Trophoblast cell (in vitro differentiated cells and primary cell): Measurements from ENCODE around the gene ZNF547.

Experiments used
- DNase-seq, 2 donors: peaks; one replicate each; pipeline ENCODE4 v3.0.0-alpha.2; 2016
- H2AFZ ChIP-seq: 2 replicates; pipeline ENCODE4 v1.6.1; 2013; ENCODE audit warnings: low read length, moderate library complexity, mild to moderate bottlenecking; ENCODE audit not compliant: insufficient read depth, poor library complexity
- H2AK5ac ChIP-seq: 2 replicates; pipeline ENCODE4 v1.6.1; 2013; ENCODE audit warnings: mild to moderate bottlenecking, low read length
- H2BK120ac ChIP-seq: 2 replicates; pipeline ENCODE4 v1.6.1; 2013; ENCODE audit warnings: low read length, mild to moderate bottlenecking, moderate library complexity; ENCODE audit not compliant: insufficient read depth, poor library complexity
- H2BK12ac ChIP-seq: 2 replicates; pipeline ENCODE4 v1.6.1; 2013; ENCODE audit warnings: mild to moderate bottlenecking, low read length, moderate library complexity
- H2BK5ac ChIP-seq: 2 replicates; pipeline ENCODE4 v1.6.1; 2013; ENCODE audit warnings: low read length, low read depth, moderate library complexity, mild to moderate bottlenecking; ENCODE audit not compliant: poor library complexity
- H3K14ac ChIP-seq: 2 replicates; pipeline ENCODE4 v1.6.1; 2013; ENCODE audit warnings: mild to moderate bottlenecking, low read length
- H3K18ac ChIP-seq: 2 replicates; pipeline ENCODE4 v1.6.1; 2013; ENCODE audit warnings: mild to moderate bottlenecking, low read length
- H3K23ac ChIP-seq: 2 replicates; pipeline ENCODE4 v1.6.1; 2013; ENCODE audit warnings: low read length
- H3K27ac ChIP-seq: 2 replicates; pipeline ENCODE4 v1.5.1; 2013; ENCODE audit warnings: low read depth, mild to moderate bottlenecking, inconsistent platforms, low read length, moderate library complexity
- H3K27me3 ChIP-seq: 2 replicates; pipeline ENCODE4 v1.6.1; 2013; ENCODE audit warnings: inconsistent platforms, mild to moderate bottlenecking, low read length, moderate library complexity; ENCODE audit not compliant: insufficient read depth
- H3K36me3 ChIP-seq, 2 experiments: 1 replicate in 1 of 2; 2 replicates in 1 of 2; pipeline ENCODE4 v1.6.1; 2013; ENCODE audit warnings: low read length in 2 of 2, mild to moderate bottlenecking in 2 of 2, moderate library complexity in 1 of 2; ENCODE audit not compliant: insufficient read depth in 2 of 2, control insufficient read depth in 1 of 2
- H3K4ac ChIP-seq: 2 replicates; pipeline ENCODE4 v1.6.1; 2013; ENCODE audit warnings: low read depth, mild to moderate bottlenecking, low read length, moderate library complexity
- H3K4me1 ChIP-seq, 2 experiments: 1 replicate in 1 of 2; 2 replicates in 1 of 2; pipeline ENCODE4 v1.6.1; 2013; ENCODE audit warnings: low read length in 2 of 2, mild to moderate bottlenecking in 2 of 2, moderate library complexity in 1 of 2; ENCODE audit not compliant: insufficient read depth in 2 of 2, control insufficient read depth in 1 of 2
- H3K4me2 ChIP-seq: 2 replicates; pipeline ENCODE4 v1.6.1; 2013; ENCODE audit warnings: inconsistent platforms, mild to moderate bottlenecking, low read length, moderate library complexity
- H3K4me3 ChIP-seq: 2 replicates; pipeline ENCODE4 v1.5.1; 2013; ENCODE audit warnings: mild to moderate bottlenecking, low read depth, low read length, inconsistent platforms
- H3K79me1 ChIP-seq: one replicate; pipeline ENCODE4 v1.6.1; 2013; ENCODE audit warnings: low read length
- H3K79me2 ChIP-seq: 2 replicates; pipeline ENCODE4 v1.6.1; 2013; ENCODE audit warnings: low read length, mild to moderate bottlenecking; ENCODE audit not compliant: control insufficient read depth, insufficient read depth, poor library complexity
- H3K9ac ChIP-seq: 2 replicates; pipeline ENCODE4 v1.6.1; 2013; ENCODE audit warnings: mild to moderate bottlenecking, low read length
- H3K9me3 ChIP-seq: 2 replicates; pipeline ENCODE4 v1.6.1; 2013; ENCODE audit warnings: low read depth, mild to moderate bottlenecking, control low read depth, inconsistent platforms, low read length; ENCODE audit not compliant: insufficient read depth
- H4K12ac ChIP-seq: 2 replicates; pipeline ENCODE4 v1.6.1; 2013; ENCODE audit warnings: low read depth, mild to moderate bottlenecking, low read length, moderate library complexity
- H4K8ac ChIP-seq: 2 replicates; pipeline ENCODE4 v1.6.1; 2013; ENCODE audit warnings: low read depth, mild to moderate bottlenecking, low read length, moderate library complexity
- H4K91ac ChIP-seq: one replicate; pipeline ENCODE4 v1.6.1; 2013; ENCODE audit warnings: low read depth, mild to moderate bottlenecking, low read length, moderate library complexity
- WGBS: extraction: QIAGEN DNeasy Blood & Tissue Kit; methylation state at CpG from one replicate; pipeline ENCODE4 v1.1.7; 2013; ENCODE audit warnings: missing lambda C conversion rate; ENCODE audit not compliant: insufficient read length, insufficient coverage; ENCODE audit errors: extremely low coverage; 5-methylcytosine and 5-hydroxymethylcytosine counted together

ZNF547 gene

GRCh38 chr19:57320180-57321084, 42.9 kb upstream of the ZNF547 start, which contains the start of gene ZNF543:
TSS of gene ZNF543 (plus strand) at chr19:57320472. CDS start at chr19:57320854, 382 bp downstream.
- Histone ChIP-seq H3K27ac (peak within 1 kb of the TSS; percentile 54), H3K27me3 (no peaks in the 10 kb centered on the region), H3K79me2 (peaks cover 8% of the 10 kb centered on the region), H3K4ac (peak within 1 kb of the TSS; percentile 80), H3K18ac (peak within 1 kb of the TSS; percentile 72), H2BK120ac (peak within 1 kb of the TSS; percentile 70), H3K23ac (no peak within 1 kb of the TSS), H3K9me3 (no peaks in the 10 kb centered on the region), H2AFZ (peak within 1 kb of the TSS; percentile 77), H4K8ac (peak within 1 kb of the TSS; percentile 93), H3K14ac (peak within 1 kb of the TSS; percentile 81), H4K91ac (peak within 1 kb of the TSS; percentile 87), H3K9ac (peak within 1 kb of the TSS; percentile 94), H4K12ac (peak within 1 kb of the TSS; percentile 79), H2BK12ac (no peak within 1 kb of the TSS), H3K4me3 (peak within 1 kb of the TSS; percentile 81), H2BK5ac (peak within 1 kb of the TSS; percentile 18), H3K4me1 (peaks cover 6 to 8% of the 10 kb centered on the region in 2 experiments), H2AK5ac (peak within 1 kb of the TSS; percentile 40), H3K4me2 (peak within 1 kb of the TSS; percentile 97), H3K36me3 (peaks cover 6 to 17% of the 10 kb centered on the region in 2 experiments), H3K79me1 (peaks cover 6% of the 10 kb centered on the region)
- no CpG with 5 or more reads among the region's 71 CpGs for WGBS
- DNase-seq: peak; percentile 97 to 99

GRCh38 chr19:57321116-57321515, 42.2 kb upstream of the ZNF547 start:
- H3K4me1 ChIP-seq: peaks cover 6 to 8% of the 10 kb centered on the region in 2 experiments
- H3K4me2 ChIP-seq: peak overlapping the region; percentile 90
- no peak overlapping the region for H2BK120ac ChIP-seq
- H3K4me3 ChIP-seq: peak overlapping the region; percentile 81
- WGBS: no CpG with 5 or more reads among the region's 8 CpGs
- peaks cover 9 to 21% of the 10 kb centered on the region in 2 experiments for H3K36me3 ChIP-seq
- peak overlapping the region; percentile 85 for H3K9ac ChIP-seq
- H3K14ac ChIP-seq: no peak overlapping the region
- no peak overlapping the region for H4K91ac ChIP-seq
- H2AK5ac ChIP-seq: no peak overlapping the region
- H3K27me3 ChIP-seq: no peaks in the 10 kb centered on the region
- H2AFZ ChIP-seq: peak overlapping the region; percentile 41
- no peaks in the 10 kb centered on the region for H3K9me3 ChIP-seq
- H4K8ac ChIP-seq: peak overlapping the region; percentile 93
- DNase-seq: no peak
- no peak overlapping the region for H2BK5ac ChIP-seq
- peaks cover 6% of the 10 kb centered on the region for H3K79me1 ChIP-seq
- H3K4ac ChIP-seq: peak overlapping the region; percentile 80
- H3K27ac ChIP-seq: no peak overlapping the region
- no peak overlapping the region for H2BK12ac ChIP-seq
- peak overlapping the region; percentile 72 for H3K18ac ChIP-seq
- no peak overlapping the region for H3K23ac ChIP-seq
- peak overlapping the region; percentile 79 for H4K12ac ChIP-seq
- H3K79me2 ChIP-seq: peaks cover 8% of the 10 kb centered on the region

- Histone ChIP-seq H4K8ac (no peak overlapping the region), H3K27ac (no peak overlapping the region), H4K91ac (no peak overlapping the region), H3K4me3 (no peak overlapping the region), H2AFZ (no peak overlapping the region), H3K18ac (no peak overlapping the region), H3K27me3 (no peaks in the 10 kb centered on the region), H3K9ac (no peak overlapping the region), H3K36me3 (peaks cover 13 to 27% of the 10 kb centered on the region in 2 experiments), H3K79me1 (peaks cover 6% of the 10 kb centered on the region), H3K4me1 (peaks cover 6 to 8% of the 10 kb centered on the region in 2 experiments), H2BK12ac (no peak overlapping the region), H2BK5ac (no peak overlapping the region), H4K12ac (no peak overlapping the region), H3K14ac (no peak overlapping the region), H3K4me2 (peak overlapping the region; percentile 90), H3K4ac (peak overlapping the region; percentile 34), H2BK120ac (no peak overlapping the region), H3K9me3 (no peaks in the 10 kb centered on the region), H3K23ac (no peak overlapping the region), H2AK5ac (no peak overlapping the region), H3K79me2 (peaks cover 8% of the 10 kb centered on the region)
- DNase-seq: no peak
- no CpG with 5 or more reads among the region's 3 CpGs for WGBS
These were observed 41.6 kb upstream of the ZNF547 start for GRCh38 chr19:57321751-57322150.

GRCh38 chr19:57324992-57325391, 38.4 kb upstream of the ZNF547 start:
- no peak overlapping the region for H3K23ac ChIP-seq
- H3K9me3 ChIP-seq: peaks cover 2% of the 10 kb centered on the region

More at GRCh38 chr19:57324992-57325391, 38.4 kb upstream of the ZNF547 start:
- H2BK120ac ChIP-seq: no peak overlapping the region
- H2BK12ac ChIP-seq: no peak overlapping the region
- H3K79me2 ChIP-seq: peaks cover 8% of the 10 kb centered on the region
- no peak overlapping the region for H3K27ac ChIP-seq
- no peak overlapping the region for H4K12ac ChIP-seq
- H3K79me1 ChIP-seq: peaks cover 5% of the 10 kb centered on the region
- no peak overlapping the region for H3K4me3 ChIP-seq
- H2AK5ac ChIP-seq: no peak overlapping the region
- peaks cover 31 to 49% of the 10 kb centered on the region in 2 experiments for H3K36me3 ChIP-seq
- H3K4me2 ChIP-seq: no peak overlapping the region
- H4K8ac ChIP-seq: no peak overlapping the region
- no peak overlapping the region for H2BK5ac ChIP-seq
- peaks cover 6 to 8% of the 10 kb centered on the region in 2 experiments for H3K4me1 ChIP-seq
- no peak overlapping the region for H3K9ac ChIP-seq
- no peak overlapping the region for H3K14ac ChIP-seq
- no peak overlapping the region for H3K18ac ChIP-seq
- H3K27me3 ChIP-seq: no peaks in the 10 kb centered on the region
- H3K4ac ChIP-seq: no peak overlapping the region
- H2AFZ ChIP-seq: no peak overlapping the region
- H4K91ac ChIP-seq: no peak overlapping the region
- no peak for DNase-seq
